CD1c-positive myeloid dendritic cell (primary cell): ENCODE data around the gene CRHR1.

Experiments used
- DNase-seq: peaks from one replicate; pipeline ENCODE4 v3.0.0-alpha.2; 2016; ENCODE audit errors: extremely low spot score

The CRHR1 gene

GRCh38 chr17:45867171-45867570, 83.1 kb downstream of the CRHR1 start:
- DNase-seq = no peak

- DNase-seq = no peak
These were observed 83.6 kb downstream of the CRHR1 start for GRCh38 chr17:45867702-45868101.

- no peak for DNase-seq
These were observed 84.2 kb downstream of the CRHR1 start for GRCh38 chr17:45868276-45868675.

- no peak for DNase-seq
These were observed 85.7 kb downstream of the CRHR1 start for GRCh38 chr17:45869676-45870341.

- DNase-seq = no peak
These were observed 86.3 kb downstream of the CRHR1 start for GRCh38 chr17:45870342-45870974.

- no peak for DNase-seq
These were observed 87.6 kb downstream of the CRHR1 start for GRCh38 chr17:45871718-45872117.

GRCh38 chr17:45873728-45874127, 89.6 kb downstream of the CRHR1 start:
- no peak for DNase-seq

- DNase-seq = no peak
These were observed 90.0 kb downstream of the CRHR1 start for GRCh38 chr17:45874151-45874550.

GRCh38 chr17:45876539-45876938, 92.4 kb downstream of the CRHR1 start:
- no peak for DNase-seq

- no peak for DNase-seq
These were observed 93.3 kb downstream of the CRHR1 start for GRCh38 chr17:45877467-45877866.

- DNase-seq = no peak
These were observed 98.9 kb downstream of the CRHR1 start for GRCh38 chr17:45883063-45883462.
